SK-N-SH (cell line): Measurements from ENCODE around the gene HSPA1L. TPM values are rescaled to one million over a fixed set of nuclear protein-coding genes. Genes with fewer than 3 reads are reported as not detected.
"Not testable (repeated sequence)": the region's sequence is repeated elsewhere in the genome, so short reads cannot be mapped to it uniquely, and the experiment has no call there.

Source experiments
- CTCF ChIA-PET: fragments of 300-600, 350-600 bp; formaldehyde crosslinking; extraction: SDS; loops from one replicate; lab custom pipeline; 2021; lab: Yijun Ruan, JAX
- POLR2A ChIA-PET: fragments of 350-600 bp; sonication (Branson Sonifier 250); formaldehyde crosslinking; extraction: SDS; loops from one replicate; lab custom pipeline; 2020; ENCODE audit warnings: antibody characterized with exemption, inconsistent platforms; lab: Yijun Ruan, JAX
- DNase-seq: peaks from one replicate; pipeline ENCODE4 v3.0.0; 2012
- H2AFZ ChIP-seq: fragments of 200-600 bp; sonication (generic); 2 replicates; pipeline ENCODE4 v1.8.1; 2016; ENCODE audit warnings: antibody characterized with exemption, mild to moderate bottlenecking, low read depth
- H3F3A ChIP-seq: fragments of 200-600 bp; sonication (generic); replicated peaks from 2 replicates; pipeline ENCODE3; 2016; ENCODE audit warnings: antibody characterized with exemption, mild to moderate bottlenecking; ENCODE audit not compliant: insufficient read depth
- H3K27ac ChIP-seq, 2 experiments: fragments of 200-500 bp in 1 of 2; fragments of 200-600 bp in 1 of 2; sonication (Bioruptor generic) in 1 of 2; sonication (generic), shearing (Covaris generic) in 1 of 2; 2 replicates each; pipeline versions ENCODE4 v1.5.1 to v1.6.1; 2014 to 2016; ENCODE audit warnings: low read depth in 2 of 2, inconsistent platforms in 1 of 2, low read length in 1 of 2, mild to moderate bottlenecking in 1 of 2, mixed read lengths in 1 of 2
- H3K27me3 ChIP-seq: fragments of 200-600 bp; sonication (generic), shearing (Covaris generic); 2 replicates; pipeline ENCODE4 v1.6.1; 2016; ENCODE audit warnings: mixed run types; ENCODE audit not compliant: insufficient read depth
- H3K36me3 ChIP-seq, 2 experiments: fragments of 200-500 bp in 1 of 2; fragments of 200-600 bp in 1 of 2; sonication (Bioruptor generic) in 1 of 2; sonication (generic) in 1 of 2; replicated peaks in 1 of 2; 2 replicates each; pipeline versions ENCODE3 to v1.5.1; 2014 to 2016; ENCODE audit warnings: low read length in 1 of 2, mild to moderate bottlenecking in 1 of 2; ENCODE audit not compliant: insufficient read depth in 2 of 2, control insufficient read depth in 1 of 2
- H3K4me1 ChIP-seq, 2 experiments: fragments of 200-500 bp in 1 of 2; fragments of 200-600 bp in 1 of 2; sonication (Bioruptor generic) in 1 of 2; sonication (generic), shearing (Covaris generic) in 1 of 2; 2 replicates each; pipeline versions ENCODE4 v1.5.1 to v1.6.1; 2014 to 2016; ENCODE audit warnings: low read depth in 1 of 2, low read length in 1 of 2, mixed run types in 1 of 2; ENCODE audit not compliant: insufficient read depth in 2 of 2, control insufficient read depth in 1 of 2
- H3K4me2 ChIP-seq: fragments of 200-600 bp; sonication (generic), shearing (Covaris generic); 2 replicates; pipeline ENCODE4 v1.6.1; 2017; ENCODE audit warnings: mixed run types
- H3K4me3 ChIP-seq, 2 experiments: fragments of 200-500 bp in 1 of 2; fragments of 200-600 bp in 1 of 2; sonication (Bioruptor generic) in 1 of 2; sonication (generic), shearing (Covaris generic) in 1 of 2; 2 replicates each; pipeline versions ENCODE4 v1.5.1 to v1.8.1; 2014 to 2016; ENCODE audit warnings: low read depth in 2 of 2, inconsistent platforms in 1 of 2, low read length in 1 of 2, mild to moderate bottlenecking in 1 of 2, mixed read lengths in 1 of 2, moderate library complexity in 1 of 2
- H3K79me2 ChIP-seq: fragments of 200-600 bp; sonication (generic); 2 replicates; pipeline ENCODE4 v1.8.1; 2017; ENCODE audit warnings: mild to moderate bottlenecking; ENCODE audit not compliant: insufficient read depth
- H3K9ac ChIP-seq: fragments of 200-600 bp; sonication (generic); 2 replicates; pipeline ENCODE4 v1.6.1; 2017; ENCODE audit warnings: mixed run types
- H3K9me2 ChIP-seq: fragments of 200-600 bp; sonication (generic); 2 replicates; pipeline ENCODE4 v1.6.1; 2017; ENCODE audit warnings: mixed run types
- H3K9me3 ChIP-seq: fragments of 200-600 bp; sonication (generic); 2 replicates; pipeline ENCODE4 v1.6.1; 2017; ENCODE audit warnings: mixed run types, mild to moderate bottlenecking, moderate library complexity
- H4K20me1 ChIP-seq: fragments of 200-600 bp; sonication (generic); 2 replicates; pipeline ENCODE4 v1.6.1; 2017; ENCODE audit warnings: mild to moderate bottlenecking, mixed run types; ENCODE audit not compliant: insufficient read depth
- POLR2AphosphoS5 ChIP-seq: IDR thresholded peaks from 2 replicates; pipeline ENCODE4 v1.6.1; 2012; ENCODE audit warnings: low read depth, low read length
- REST ChIP-seq: IDR thresholded peaks from 2 replicates; pipeline ENCODE4 v1.6.1; 2012; ENCODE audit warnings: mild to moderate bottlenecking, low read depth, low read length, moderate library complexity
- SIN3A ChIP-seq: IDR thresholded peaks from 2 replicates; pipeline ENCODE4 v1.6.1; 2012; ENCODE audit warnings: low read depth, mild to moderate bottlenecking, low read length, moderate library complexity, borderline replicate concordance
- WGBS: methylation state at CpG from one replicate; pipeline ENCODE4 v1.1.6; 2017; ENCODE audit warnings: low lambda C conversion rate; 5-methylcytosine and 5-hydroxymethylcytosine counted together
- polyA plus RNA-seq, 3 experiments: library from polyadenylated mRNA; depleted of rRNA; stranded (reverse); fragments of >200 nt; gene quantifications; 2 replicates each; pipeline ENCODE4 v1.2.3, GENCODE V29; 2012
- TF ChIP-seq, protein P1 (sequence below): IDR thresholded peaks from 2 replicates; pipeline ENCODE4; 2012

The HSPA1L gene
- polyA plus RNA-seq, 1 of the 3 experiments (the other 2 are of a cell fraction): 0.69 TPM

- no peak for TF ChIP-seq REST
These were observed 23.9 kb upstream of the HSPA1L start (continued) for GRCh38 chr6:31838968-31839367.

DNA sequence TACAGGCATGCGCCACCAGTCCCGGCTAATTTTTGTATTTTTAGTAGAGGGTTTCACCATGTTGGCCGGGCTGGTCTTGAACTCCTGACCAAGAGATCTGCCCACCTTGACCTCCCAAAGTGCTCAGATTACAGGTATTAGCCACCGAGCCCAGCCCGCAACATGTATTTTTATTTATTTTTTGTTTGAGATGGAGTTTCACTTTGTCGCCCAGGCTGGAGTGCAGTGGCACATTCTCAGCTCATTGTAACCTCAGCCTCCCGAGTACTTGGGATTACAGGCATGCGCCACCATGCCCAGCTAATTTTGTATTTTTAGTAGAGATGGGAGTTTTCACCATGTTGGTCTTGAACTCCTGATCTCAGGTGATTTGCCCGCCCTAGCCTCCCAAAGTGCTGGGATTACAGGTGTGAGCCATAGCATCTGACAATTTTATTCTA, 23.1 kb upstream of the HSPA1L start:
- POLR2A ChIA-PET: interaction anchor here (1.4 kb wide), 1 partner anchor 24 kb away, joined by 3 read pairs; the partner anchor contains the start of gene NEU1
- H3K79me2 ChIP-seq: peaks cover 46% of the 10 kb centered on the region
- H2AFZ ChIP-seq, H3K9me2 ChIP-seq, H3K9me3 ChIP-seq, DNase-seq, H3K27me3 ChIP-seq: not testable (repeated sequence)
- H3F3A ChIP-seq: peaks cover 75% of the 10 kb centered on the region
- H3K4me2 ChIP-seq: peak overlapping the region; percentile 99
- peaks cover 14 to 17% of the 10 kb centered on the region in 2 experiments; a peak in 1 of 4 replicates for H3K4me1 ChIP-seq
- CTCF ChIA-PET: interaction anchor here (1.4 to 1.5 kb wide), 2 partner anchors 11 to 43 kb away, joined by 4 to 7 read pairs; partner anchors contain the start of gene VARS1
- H4K20me1 ChIP-seq: peaks cover 52% of the 10 kb centered on the region
- 80% methylated on average over 9 of the region's 9 CpGs for WGBS
- peak overlapping the region; percentile 88; the same call in 1 of the 2 replicates for H3K9ac ChIP-seq
- H3K4me3 ChIP-seq: peak overlapping the region; percentile 66 to 96; a peak in 3 of 4 replicates
- H3K27ac ChIP-seq: peak overlapping the region in 1 of 2 experiments; percentile 90; a peak in 1 of 4 replicates
- H3K36me3 ChIP-seq: peaks cover 23 to 52% of the 10 kb centered on the region in 2 experiments

GRCh38 chr6:31837369-31838113, 22.5 kb upstream of the HSPA1L start:
- POLR2A ChIA-PET: interaction anchor here (1.0 to 1.4 kb wide), 4 partner anchors 13 to 162 kb away, joined by 3 to 4 read pairs (median 3); partner anchors contain the start of genes LSM2 and NEU1
- Histone ChIP-seq H3K4me3 (peak overlapping the region; percentile 66 to 96), H4K20me1 (peaks cover 52% of the 10 kb centered on the region), H3K27ac (peak overlapping the region in 1 of 2 experiments; percentile 90; a peak in 2 of 4 replicates), H3K9ac (peak overlapping the region; percentile 88), H2AFZ (no peak overlapping the region), H3K36me3 (peaks cover 23 to 52% of the 10 kb centered on the region in 2 experiments), H3K27me3 (no peaks in the 10 kb centered on the region), H3K9me2 (no peaks in the 10 kb centered on the region), H3F3A (peaks cover 72% of the 10 kb centered on the region), H3K9me3 (no peaks in the 10 kb centered on the region), H3K4me2 (peak overlapping the region; percentile 99), H3K79me2 (peaks cover 46% of the 10 kb centered on the region), H3K4me1 (peaks cover 14 to 17% of the 10 kb centered on the region in 2 experiments; a peak in 1 of 4 replicates)
- DNase-seq: no peak
- CTCF ChIA-PET: interaction anchor here (0.5 to 1.4 kb wide), 7 partner anchors 26 to 157 kb away, joined by 3 to 7 read pairs (median 3); partner anchors contain the start of genes LY6G5C and VARS1
- WGBS: 10% methylated on average over 1 of the region's 1 CpG
- TF ChIP-seq SIN3A (0 out of 2 replicates have a peak, but pooled peaks have one; percentile 1), POLR2AphosphoS5 (peak; percentile 2)
- TF ChIP-seq, protein P1, sequence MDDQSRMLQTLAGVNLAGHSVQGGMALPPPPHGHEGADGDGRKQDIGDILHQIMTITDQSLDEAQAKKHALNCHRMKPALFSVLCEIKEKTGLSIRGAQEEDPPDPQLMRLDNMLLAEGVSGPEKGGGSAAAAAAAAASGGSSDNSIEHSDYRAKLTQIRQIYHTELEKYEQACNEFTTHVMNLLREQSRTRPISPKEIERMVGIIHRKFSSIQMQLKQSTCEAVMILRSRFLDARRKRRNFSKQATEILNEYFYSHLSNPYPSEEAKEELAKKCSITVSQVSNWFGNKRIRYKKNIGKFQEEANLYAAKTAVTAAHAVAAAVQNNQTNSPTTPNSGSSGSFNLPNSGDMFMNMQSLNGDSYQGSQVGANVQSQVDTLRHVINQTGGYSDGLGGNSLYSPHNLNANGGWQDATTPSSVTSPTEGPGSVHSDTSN: no peak
